K562 (cell line): ENCODE data around the gene CD160. TPM values are rescaled to one million over a fixed set of nuclear protein-coding genes. Genes with fewer than 3 reads are reported as not detected.
"Not testable (repeated sequence)": the region's sequence is repeated elsewhere in the genome, so short reads cannot be mapped to it uniquely, and the experiment has no call there.

Source experiments
- ATAC-seq: fragments of 200-7000 bp; cut with Tn5 transposase; 3 replicates; pipeline ENCODE4 v1.9.1; 2020; ENCODE audit warnings: moderate library complexity
- BruUV-seq: library from RNA; stranded (reverse); fragments of 400-500 nt; replicated peaks from 2 replicates; lab custom pipeline; 2021; lab: Mats Ljungman, UMichigan
- CTCF ChIA-PET: fragments of 300-600 bp; formaldehyde crosslinking; extraction: SDS; loops from one replicate; lab custom pipeline; 2021; ENCODE audit warnings: low intra/inter-chr PET ratio; lab: Yijun Ruan, JAX
- POLR2A ChIA-PET: fragments of 300-600, 350-650 bp; sonication (Branson Sonifier 250); formaldehyde crosslinking; extraction: SDS; loops from one replicate; lab custom pipeline; 2021; ENCODE audit warnings: antibody characterized with exemption, inconsistent platforms; lab: Yijun Ruan, JAX
- DNase-seq, 4 experiments: peaks; one replicate each; pipeline versions ENCODE4 v3.0.0 to v3.0.0-alpha.2; 2011 to 2018; ENCODE audit warnings: low spot score in 3 of 4, mixed read lengths in 3 of 4; ENCODE audit errors: extremely low read depth in 1 of 4
- FAIRE-seq: peaks from 2 replicates; lab custom pipeline; 2011; peaks lifted over from hg19 to GRCh38; lab: Jason Lieb, UNC
- H2AFZ ChIP-seq: 2 replicates; pipeline ENCODE4 v1.6.0; 2011; ENCODE audit warnings: low read depth, low read length, control low read depth, inconsistent platforms
- H3K27ac ChIP-seq: fragments of 200-600 bp; 3 replicates; pipeline ENCODE4 v1.8.0; 2011; ENCODE audit warnings: low read depth, mild to moderate bottlenecking, control low read depth, inconsistent platforms, low read length, moderate library complexity, mixed read lengths; ENCODE audit errors: extremely low read depth
- H3K27me3 ChIP-seq, 2 experiments: fragments of 300-600 bp in 1 of 2; 2 replicates in 1 of 2; 3 replicates in 1 of 2; pipeline versions ENCODE4 v1.6.0 to v1.8.0; 2011; ENCODE audit warnings: inconsistent platforms in 2 of 2, low read length in 2 of 2, mild to moderate bottlenecking in 1 of 2, mixed read lengths in 1 of 2, moderate library complexity in 1 of 2; ENCODE audit not compliant: control insufficient read depth in 2 of 2, insufficient read depth in 2 of 2
- H3K36me3 ChIP-seq: fragments of 300-600 bp; 3 replicates; pipeline ENCODE4 v1.8.0; 2011; ENCODE audit warnings: mild to moderate bottlenecking, low read length, inconsistent platforms; ENCODE audit not compliant: control insufficient read depth, insufficient read depth
- H3K4me1 ChIP-seq, 2 experiments: fragments of 200-600 bp in 1 of 2; replicated peaks in 1 of 2; 2 replicates in 1 of 2; 3 replicates in 1 of 2; pipeline versions ENCODE4 v1.5.1 to v1.8.0; 2011; ENCODE audit warnings: inconsistent platforms in 2 of 2, low read length in 2 of 2, mild to moderate bottlenecking in 1 of 2, mixed read lengths in 1 of 2, moderate library complexity in 1 of 2; ENCODE audit not compliant: control insufficient read depth in 2 of 2, insufficient read depth in 2 of 2
- H3K4me2 ChIP-seq: 2 replicates; pipeline ENCODE4 v1.6.1; 2011; ENCODE audit warnings: low read length, control low read depth, inconsistent platforms, mixed read lengths; ENCODE audit not compliant: insufficient read depth
- H3K4me3 ChIP-seq: fragments of 200-600 bp; sonication (generic), shearing (Covaris generic); 2 replicates; pipeline ENCODE4 v1.5.1; 2016; ENCODE audit warnings: control low read depth, inconsistent platforms
- H3K79me2 ChIP-seq: fragments of 200-600 bp; 3 replicates; pipeline ENCODE4 v1.8.0; 2011; ENCODE audit warnings: low read length, inconsistent platforms; ENCODE audit not compliant: control insufficient read depth, insufficient read depth
- H3K9ac ChIP-seq, 2 experiments: 2 replicates each; pipeline versions ENCODE4 v1.6.0 to v1.6.1; 2011; ENCODE audit warnings: low read depth in 2 of 2, low read length in 2 of 2, control low read depth in 1 of 2, inconsistent platforms in 1 of 2, mild to moderate bottlenecking in 1 of 2, mixed read lengths in 1 of 2; ENCODE audit not compliant: insufficient read depth in 1 of 2
- H3K9me1 ChIP-seq: one replicate; pipeline ENCODE4 v1.6.0; 2011; ENCODE audit warnings: inconsistent platforms, mild to moderate bottlenecking, low read length, moderate library complexity; ENCODE audit not compliant: control insufficient read depth, insufficient read depth
- H3K9me3 ChIP-seq: replicated peaks from 2 replicates; pipeline ENCODE4 v1.5.1; 2011; ENCODE audit warnings: low read depth, low read length, inconsistent platforms; ENCODE audit not compliant: control insufficient read depth, insufficient read depth
- H4K20me1 ChIP-seq: replicated peaks from 2 replicates; pipeline ENCODE4 v1.6.1; 2011; ENCODE audit warnings: low read length, inconsistent platforms, mixed read lengths; ENCODE audit not compliant: control insufficient read depth, insufficient read depth
- WGBS: fragments of 100-300 bp; shearing (Covaris generic); methylation state at CpG from one replicate; pipeline ENCODE4 v1.1.6; 2016; ENCODE audit warnings: low coverage, mixed read lengths; ENCODE audit not compliant: insufficient coverage; ENCODE audit errors: missing lambda C conversion rate; 5-methylcytosine and 5-hydroxymethylcytosine counted together
- in situ Hi-C: fragments of 300-500 bp; cut with MboI; formaldehyde crosslinking; loops from 4 replicates; pipeline ENCODE4 v1.15.0; 2018; ENCODE audit warnings: inconsistent platforms, mixed read lengths
- intact Hi-C: fragments of 100-400 bp; cut with micrococcal nuclease; formaldehyde crosslinking; loops from 2 replicates; pipeline ENCODE4 v1.14.2; 2022
- polyA plus RNA-seq, 8 experiments: library from polyadenylated mRNA; depleted of rRNA in 4 of 8; stranded (reverse) in 5 of 8; unstranded in 3 of 8; fragments of >200 nt; fragmentation: Nextera tagmentation in 2 of 8; fragmentation: Illumina TruSeq in 1 of 8; extraction: Ambion mirVana in 2 of 8; extraction: Trizol in 1 of 8; gene quantifications; 2 replicates each; pipeline versions ENCODE4 v1.2.1 to v1.2.3, GENCODE V29; 2011 to 2014; ENCODE audit warnings: inconsistent platforms in 1 of 8, missing spikeins in 1 of 8
- total RNA-seq, 7 experiments: library from RNA; depleted of rRNA in 6 of 7; stranded (reverse); fragments of >200 nt in 6 of 7; fragmentation: Illumina TruSeq in 2 of 7; extraction: Trizol in 2 of 7; gene quantifications; 2 replicates each; pipeline versions ENCODE4 v1.2.1 to v1.2.3, GENCODE V29; 2011 to 2021; ENCODE audit warnings: low replicate concordance in 1 of 7

Gene CD160
- total and polyA plus RNA-seq, 9 of the 15 experiments (the other 6 are each of a cell fraction or from before 2014, with no cell fraction given), result 0.01 TPM; not detected in 8

DNA sequence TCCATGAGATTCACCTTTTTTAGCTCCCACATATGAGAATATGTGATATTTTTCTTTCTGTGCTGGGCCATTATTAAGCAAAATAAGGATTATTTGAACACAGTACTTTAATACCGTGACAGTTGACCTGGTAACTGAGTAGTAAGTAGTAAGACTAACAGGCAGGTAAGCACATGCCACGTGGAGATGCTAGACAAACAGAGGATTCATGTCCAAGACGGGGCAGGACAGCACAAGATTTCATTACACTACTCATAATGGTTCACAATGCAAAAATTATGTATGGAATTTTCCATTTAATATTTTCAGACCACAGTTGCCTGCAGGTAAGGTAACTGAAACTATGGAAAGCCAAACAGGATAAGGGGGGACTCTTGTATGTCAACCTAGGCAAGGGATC, 34.4 kb upstream of the CD160 start:
- H3K79me2 ChIP-seq, H3K9me3 ChIP-seq, H3K9me1 ChIP-seq, intact Hi-C loops, H3K27me3 ChIP-seq, H3K4me2 ChIP-seq, in situ Hi-C loops, FAIRE-seq, BruUV-seq, H3K36me3 ChIP-seq, CTCF ChIA-PET, H3K27ac ChIP-seq, H3K9ac ChIP-seq, DNase-seq, H4K20me1 ChIP-seq, POLR2A ChIA-PET, H2AFZ ChIP-seq, ATAC-seq, H3K4me3 ChIP-seq, H3K4me1 ChIP-seq: not testable (repeated sequence)
- WGBS, result 100% methylated on average over 1 of the region's 3 CpGs

- POLR2A ChIA-PET, intact Hi-C loops: not testable (repeated sequence)
Measured at GRCh38 chr1:145686078-145686477, 33.2 kb upstream of the CD160 start.

More at GRCh38 chr1:145686078-145686477, 33.2 kb upstream of the CD160 start:
- BruUV-seq, H3K27me3 ChIP-seq, H3K9ac ChIP-seq, H4K20me1 ChIP-seq, H3K9me1 ChIP-seq, H3K4me2 ChIP-seq, H3K9me3 ChIP-seq, H3K4me3 ChIP-seq, H3K27ac ChIP-seq, DNase-seq, H2AFZ ChIP-seq, FAIRE-seq, in situ Hi-C loops, ATAC-seq, CTCF ChIA-PET, H3K79me2 ChIP-seq, H3K36me3 ChIP-seq, H3K4me1 ChIP-seq: not testable (repeated sequence)
- whole genome bisulfite sequencing, result no CpG with 5 or more reads among the region's 1 CpG
